ENCODE results near the gene MREG. TPM values are rescaled to one million over a fixed set of nuclear protein-coding genes. Genes with fewer than 3 reads are reported as not detected.

MREG gene, protein sequence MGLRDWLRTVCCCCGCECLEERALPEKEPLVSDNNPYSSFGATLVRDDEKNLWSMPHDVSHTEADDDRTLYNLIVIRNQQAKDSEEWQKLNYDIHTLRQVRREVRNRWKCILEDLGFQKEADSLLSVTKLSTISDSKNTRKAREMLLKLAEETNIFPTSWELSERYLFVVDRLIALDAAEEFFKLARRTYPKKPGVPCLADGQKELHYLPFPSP
- 0.89 and 3.1 TPM in 2 replicates for total RNA-seq (2014; rRNA removed; shearing (Covaris generic))
- polyA plus RNA-seq (2016; fragmentation: Nextera tagmentation; extraction: Ambion mirVana), result 1.8 and 2.5 TPM in 2 replicates

DNA sequence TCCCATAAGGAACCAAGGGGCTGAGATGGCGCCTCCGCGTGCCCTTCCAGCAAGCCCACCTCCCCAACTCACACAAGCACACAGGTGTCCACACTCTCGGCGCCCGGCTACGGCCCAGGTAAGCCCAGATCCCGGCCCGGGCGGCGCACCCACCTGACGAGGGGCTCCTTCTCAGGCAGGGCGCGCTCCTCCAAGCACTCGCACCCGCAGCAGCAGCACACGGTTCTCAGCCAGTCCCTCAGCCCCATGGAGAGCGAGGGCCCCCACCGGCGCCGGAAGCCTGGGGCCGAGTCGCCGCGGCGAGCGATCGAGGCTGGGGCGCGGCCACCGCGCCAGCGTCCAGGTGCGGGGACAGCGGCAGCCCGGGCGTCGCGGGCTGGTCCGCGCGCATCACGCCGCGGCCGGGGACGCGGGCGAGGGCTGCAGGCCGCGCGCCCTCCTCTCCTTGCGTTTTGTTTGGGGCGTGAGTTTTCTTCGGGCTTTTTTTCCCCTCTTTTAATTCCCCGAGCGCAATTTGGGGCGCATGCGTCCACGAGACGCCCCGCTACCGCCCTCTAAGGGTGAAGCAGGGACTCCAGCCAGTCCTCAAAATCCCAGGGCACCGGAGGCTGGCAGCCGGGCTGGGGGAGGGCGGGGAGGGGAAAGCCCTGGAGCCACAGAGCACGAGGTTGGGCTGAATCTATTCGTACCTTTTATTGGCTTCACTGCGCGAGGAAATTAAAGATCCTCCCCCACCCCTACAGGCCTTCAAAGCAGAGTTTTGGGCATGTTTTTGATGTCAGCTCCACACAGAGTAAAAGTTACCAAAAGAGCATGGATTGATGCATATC lies at the start of gene MREG:
Gene MREG (minus strand): TSS at position 472 of the 830 bp plus-strand sequence. CDS start 224 bp downstream, at position 248.
- no peak for TF ChIP-seq EZH2phosphoT487 (IDR thresholded peaks at IDR 0.05; ENCODE audit: insufficient read depth, low read depth)
- no peak for TF ChIP-seq EZH2 (IDR thresholded peaks at IDR 0.05; ENCODE audit: insufficient read depth, poor library complexity, severe bottlenecking)
- H3K9me2 ChIP-seq (ENCODE audit: insufficient read depth), result no peaks in the 10 kb centered on the region
- H3K4me3 ChIP-seq, result peak within 1 kb of the TSS; percentile 84
- H3K79me2 ChIP-seq (ENCODE audit: insufficient read depth), result no peaks in the 10 kb centered on the region
- H3K27me3 ChIP-seq (replicated peaks; ENCODE audit: insufficient read depth), result no peaks in the 10 kb centered on the region
- 0 out of 2 replicates have a peak, but pooled peaks cover 6% of the 10 kb centered on the region for H3K4me1 ChIP-seq (ENCODE audit: insufficient read depth)
- peak; percentile 89 for DNase-seq
- in situ Hi-C loops (cut with MboI), result no loop called here
- peak within 1 kb of the TSS; percentile 64 for H3K9ac ChIP-seq
- peak within 1 kb of the TSS; percentile 92 for H2AFZ ChIP-seq
- no peaks in the 10 kb centered on the region for H3K9me3 ChIP-seq (ENCODE audit: low read depth)
- no peaks in the 10 kb centered on the region for H3K36me3 ChIP-seq (ENCODE audit: low read depth)
- H3K27ac ChIP-seq, result peak within 1 kb of the TSS; percentile 28
- no peaks in the 10 kb centered on the region for H4K20me1 ChIP-seq (ENCODE audit: insufficient read depth)
- H3K4me2 ChIP-seq (ENCODE audit: unreplicated experiment), result peak within 1 kb of the TSS; percentile 97
- H3F3A ChIP-seq (ENCODE audit: insufficient read depth), result peaks cover 16% of the 10 kb centered on the region
- WGBS, 2 experiments (ENCODE audit: low coverage in 1 of 2, low lambda C conversion rate in 2 of 2, missing lambda C conversion rate in 2 of 2), result 1% methylated on average over 62 to 68 of the region's 70 CpGs

DNA sequence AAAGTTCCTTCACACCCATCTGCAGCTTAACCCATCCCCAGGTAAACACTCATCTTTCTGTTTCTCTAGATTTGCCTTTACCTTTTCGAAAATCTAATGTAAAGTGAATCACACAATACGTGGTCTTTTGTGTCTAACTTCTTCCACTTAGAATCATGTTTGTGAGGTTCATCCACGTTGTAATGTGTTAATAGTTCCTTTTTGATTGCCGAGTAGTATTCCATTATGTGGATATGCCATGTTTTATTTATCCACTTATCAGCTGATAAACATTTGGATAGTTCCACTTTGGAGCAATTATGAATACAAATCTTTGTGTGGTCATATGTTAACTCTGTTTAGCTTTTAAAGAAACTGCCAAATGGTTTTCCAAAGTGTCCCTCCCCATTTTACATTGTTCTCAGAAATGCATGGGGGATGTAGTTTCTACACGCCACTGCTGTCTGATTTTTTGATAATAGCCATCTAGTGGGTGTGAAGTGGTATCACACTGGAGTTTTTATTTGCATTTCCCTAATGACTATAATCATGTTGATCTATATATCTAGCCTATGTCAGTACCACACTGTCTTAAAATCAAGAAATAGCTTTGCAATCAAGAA lies 46.0 kb upstream of the MREG start:
- no peak overlapping the region for H3K4me3 ChIP-seq
- H3F3A ChIP-seq (ENCODE audit: insufficient read depth), result peaks cover 7% of the 10 kb centered on the region; the same call in 1 of the 2 replicates
- no peak overlapping the region for H3K27ac ChIP-seq
- no peaks in the 10 kb centered on the region for H3K79me2 ChIP-seq (ENCODE audit: insufficient read depth)
- H3K4me1 ChIP-seq (ENCODE audit: insufficient read depth), result peaks cover 19% of the 10 kb centered on the region
- no peaks in the 10 kb centered on the region for H3K9me3 ChIP-seq (ENCODE audit: low read depth)
- H3K9ac ChIP-seq, result no peak overlapping the region
- in situ Hi-C loops (cut with MboI), result no loop called here
- no peaks in the 10 kb centered on the region for H3K36me3 ChIP-seq (ENCODE audit: low read depth)
- no peaks in the 10 kb centered on the region for H3K9me2 ChIP-seq (ENCODE audit: insufficient read depth)
- no peak overlapping the region for H2AFZ ChIP-seq
- no peak overlapping the region for H3K4me2 ChIP-seq (ENCODE audit: unreplicated experiment)
- no peaks in the 10 kb centered on the region for H3K27me3 ChIP-seq (replicated peaks; ENCODE audit: insufficient read depth)
- no peak for TF ChIP-seq EZH2phosphoT487 (IDR thresholded peaks at IDR 0.05; ENCODE audit: insufficient read depth, low read depth)
- no peak for TF ChIP-seq EZH2 (IDR thresholded peaks at IDR 0.05; ENCODE audit: insufficient read depth, poor library complexity, severe bottlenecking)
- WGBS, 2 experiments (ENCODE audit: low coverage in 1 of 2, low lambda C conversion rate in 2 of 2, missing lambda C conversion rate in 2 of 2), result 94 to 96% methylated on average over 5 of the region's 5 CpGs
- DNase-seq, result no peak
- no peaks in the 10 kb centered on the region for H4K20me1 ChIP-seq (ENCODE audit: insufficient read depth)

DNA sequence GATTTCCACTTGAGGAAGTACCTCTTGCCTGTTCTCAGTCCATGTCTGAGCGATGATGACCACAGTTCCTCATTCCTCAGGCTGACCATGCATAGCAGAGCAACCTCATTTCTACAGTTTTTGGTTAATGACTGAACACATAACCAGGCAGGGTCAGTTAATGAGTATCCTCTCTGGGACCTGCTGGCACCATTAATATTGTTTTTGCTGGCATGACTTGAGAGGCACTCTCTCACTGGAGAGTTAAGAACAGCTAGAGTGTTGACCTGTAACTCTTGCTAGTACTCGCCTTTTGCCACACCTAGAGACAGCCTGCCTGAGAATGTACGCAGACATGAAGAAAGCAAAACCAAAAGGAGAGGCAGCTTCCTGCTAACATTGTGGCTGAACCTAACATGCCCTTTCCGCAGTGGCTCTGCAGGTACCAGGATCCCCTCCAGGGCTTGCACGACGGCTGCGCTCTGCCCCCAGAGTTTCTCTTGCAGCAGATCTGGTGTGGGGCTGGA lies 44.4 kb upstream of the MREG start:
- no peak overlapping the region for H2AFZ ChIP-seq
- no peak overlapping the region for H3K4me3 ChIP-seq
- no peak overlapping the region for H3K27ac ChIP-seq
- H3K9me2 ChIP-seq (ENCODE audit: insufficient read depth), result no peaks in the 10 kb centered on the region
- H3K4me1 ChIP-seq (ENCODE audit: insufficient read depth), result peaks cover 15% of the 10 kb centered on the region
- 85 to 90% methylated on average over 7 of the region's 7 CpGs for WGBS, 2 experiments (ENCODE audit: low coverage in 1 of 2, low lambda C conversion rate in 2 of 2, missing lambda C conversion rate in 2 of 2)
- H3K9ac ChIP-seq, result no peak overlapping the region
- peak; percentile 70 for DNase-seq
- peak overlapping the region; percentile 31 for H3K4me2 ChIP-seq (ENCODE audit: unreplicated experiment)
- no peaks in the 10 kb centered on the region for H3K79me2 ChIP-seq (ENCODE audit: insufficient read depth)
- H3K27me3 ChIP-seq (replicated peaks; ENCODE audit: insufficient read depth), result no peaks in the 10 kb centered on the region
- in situ Hi-C loops (cut with MboI), result no loop called here
- no peaks in the 10 kb centered on the region for H3K36me3 ChIP-seq (ENCODE audit: low read depth)
- peaks cover 7% of the 10 kb centered on the region; the same call in 1 of the 2 replicates for H3F3A ChIP-seq (ENCODE audit: insufficient read depth)
- no peaks in the 10 kb centered on the region for H4K20me1 ChIP-seq (ENCODE audit: insufficient read depth)
- H3K9me3 ChIP-seq (ENCODE audit: low read depth), result no peaks in the 10 kb centered on the region
- TF ChIP-seq EZH2 (IDR thresholded peaks at IDR 0.05; ENCODE audit: insufficient read depth, poor library complexity, severe bottlenecking) (no peak), EZH2phosphoT487 (IDR thresholded peaks at IDR 0.05; ENCODE audit: insufficient read depth, low read depth) (0 out of 2 replicates have a peak, but pooled peaks have one; percentile 71)

DNA sequence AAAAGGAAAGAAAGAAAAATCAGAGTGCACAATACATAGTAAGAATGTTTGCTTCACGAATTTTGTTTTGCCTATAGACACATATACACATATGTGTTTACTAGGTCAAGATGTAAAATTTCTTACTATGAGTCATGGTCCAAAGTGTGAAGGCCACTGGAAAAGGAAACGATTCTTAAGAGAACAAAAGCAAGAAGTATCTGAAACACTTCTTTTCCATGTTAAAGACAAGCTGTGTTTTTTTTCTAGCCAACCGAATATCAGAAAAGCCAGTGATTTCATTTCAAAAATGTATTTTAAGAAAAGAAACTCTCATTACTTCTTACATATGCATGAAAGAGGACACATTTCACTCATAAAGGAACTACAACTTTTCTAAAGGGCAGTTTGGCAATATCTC lies 43.4 kb upstream of the MREG start:
- Histone ChIP-seq H3K9ac (no peak overlapping the region), H3K36me3 (ENCODE audit: low read depth) (no peaks in the 10 kb centered on the region), H3K9me2 (ENCODE audit: insufficient read depth) (no peaks in the 10 kb centered on the region), H3K27me3 (replicated peaks; ENCODE audit: insufficient read depth) (no peaks in the 10 kb centered on the region), H3K27ac (no peak overlapping the region), H3F3A (ENCODE audit: insufficient read depth) (peaks cover 7% of the 10 kb centered on the region; the same call in 1 of the 2 replicates), H3K4me3 (no peak overlapping the region), H2AFZ (no peak overlapping the region), H3K79me2 (ENCODE audit: insufficient read depth) (no peaks in the 10 kb centered on the region), H3K4me1 (ENCODE audit: insufficient read depth) (peaks cover 15% of the 10 kb centered on the region), H3K4me2 (ENCODE audit: unreplicated experiment) (no peak overlapping the region), H4K20me1 (ENCODE audit: insufficient read depth) (no peaks in the 10 kb centered on the region), H3K9me3 (ENCODE audit: low read depth) (no peaks in the 10 kb centered on the region)
- 64 to 74% methylated on average over 3 of the region's 3 CpGs for WGBS, 2 experiments (ENCODE audit: low coverage in 1 of 2, low lambda C conversion rate in 2 of 2, missing lambda C conversion rate in 2 of 2)
- in situ Hi-C loops (cut with MboI), result no loop called here
- TF ChIP-seq EZH2 (IDR thresholded peaks at IDR 0.05; ENCODE audit: insufficient read depth, poor library complexity, severe bottlenecking), result no peak
- no peak for TF ChIP-seq EZH2phosphoT487 (IDR thresholded peaks at IDR 0.05; ENCODE audit: insufficient read depth, low read depth)
- no peak for DNase-seq
